ENCODE results near the gene RGS11. TPM values are rescaled to one million over a fixed set of nuclear protein-coding genes. Genes with fewer than 3 reads are reported as not detected.

RGS11 gene
- total RNA-seq, 1 experiment from 2014 or later = 2.9 TPM

GRCh38 chr16:240559-240958 is 35.2 kb downstream of the RGS11 start:
- Histone ChIP-seq H3K79me1 (ENCODE audit: insufficient read depth, low read depth, low read length, poor library complexity, severe bottlenecking) (peaks cover 12% of the 10 kb centered on the region), H2BK12ac (ENCODE audit: insufficient read length, low read depth, low read length) (no peak overlapping the region), H2BK120ac (ENCODE audit: low read depth, low read length, poor library complexity, severe bottlenecking) (no peak overlapping the region), H3K27me3 (ENCODE audit: insufficient read depth, low read length) (no peaks in the 10 kb centered on the region), H2BK15ac (ENCODE audit: low read depth, low read length) (no peak overlapping the region), H2AFZ (ENCODE audit: low read length) (no peak overlapping the region), H4K91ac (ENCODE audit: insufficient read length, low read depth, low read length) (no peak overlapping the region), H3K14ac (ENCODE audit: insufficient read depth, low read length) (no peak overlapping the region), H3K4me2 (ENCODE audit: insufficient read depth, insufficient read length, low read length) (no peak overlapping the region), H3K23me2 (ENCODE audit: insufficient read length, low read depth, low read length, poor library complexity, severe bottlenecking) (no peaks in the 10 kb centered on the region), H4K20me1 (ENCODE audit: control insufficient read depth, insufficient read depth, insufficient read length) (no peaks in the 10 kb centered on the region), H3K4me1 (ENCODE audit: insufficient read depth, low read length) (no peaks in the 10 kb centered on the region), H3K79me2 (ENCODE audit: insufficient read depth, low read length) (no peaks in the 10 kb centered on the region; the same call in 1 of the 2 replicates), H3K4ac (ENCODE audit: low read depth, low read length) (no peak overlapping the region), H4K8ac (replicated peaks; ENCODE audit: insufficient read length, low read depth, low read length) (no peak overlapping the region), H2BK20ac (ENCODE audit: low read depth, low read length, poor library complexity, severe bottlenecking) (no peak overlapping the region), H3K23ac (ENCODE audit: insufficient read length, low read depth, low read length) (no peak overlapping the region), H3K9me3 (ENCODE audit: control insufficient read depth, low read depth, low read length) (no peaks in the 10 kb centered on the region), H3K9ac (ENCODE audit: extremely low read depth, insufficient read length, low read length) (no peak overlapping the region), H3K56ac (ENCODE audit: insufficient read length, low read depth, low read length) (no peak overlapping the region), H3T11ph (ENCODE audit: low read length) (no peak overlapping the region), H3K18ac (ENCODE audit: insufficient read length, low read depth, low read length) (no peak overlapping the region), H2BK5ac (ENCODE audit: insufficient read length, low read length) (no peak overlapping the region), H3K27ac (ENCODE audit: insufficient read length, low read depth, low read length) (no peak overlapping the region), H4K5ac (ENCODE audit: insufficient read length, low read depth, low read length) (no peak overlapping the region), H2AK5ac (ENCODE audit: insufficient read length, low read length) (no peak overlapping the region)
- TF ChIP-seq CTCF (conservative IDR thresholded peaks at IDR 0.05) = no peak
- Mint-ChIP-seq H3K4me1 (peaks cover 2 to 4% of the 10 kb centered on the region in 2 experiments), H3K36me3 (ENCODE audit: insufficient read depth in 1 of 3, low read depth in 3 of 3) (peaks cover 0 to 11% (median 6%) of the 10 kb centered on the region in 3 experiments; a peak in 5 of 7 replicates), H3K27me3 (ENCODE audit: low read depth) (no peaks in the 10 kb centered on the region), H3K4me3 (no peak overlapping the region), H3K27ac (no peak overlapping the region; a peak in 1 of 7 replicates), H3K9me3 (no peaks in the 10 kb centered on the region)
- no CpG with 5 or more reads among the region's 8 CpGs for WGBS (ENCODE audit: extremely low coverage, insufficient read length, low lambda C conversion rate)
- no peak for DNase-seq
